ENCODE results near the gene CNN3.
A peak's percentile ranks its signal among the peaks of the same experiment; 100 is the strongest.
"Not testable (repeated sequence)": the region's sequence is repeated elsewhere in the genome, so short reads cannot be mapped to it uniquely, and the experiment has no call there.

CNN3 gene

DNA sequence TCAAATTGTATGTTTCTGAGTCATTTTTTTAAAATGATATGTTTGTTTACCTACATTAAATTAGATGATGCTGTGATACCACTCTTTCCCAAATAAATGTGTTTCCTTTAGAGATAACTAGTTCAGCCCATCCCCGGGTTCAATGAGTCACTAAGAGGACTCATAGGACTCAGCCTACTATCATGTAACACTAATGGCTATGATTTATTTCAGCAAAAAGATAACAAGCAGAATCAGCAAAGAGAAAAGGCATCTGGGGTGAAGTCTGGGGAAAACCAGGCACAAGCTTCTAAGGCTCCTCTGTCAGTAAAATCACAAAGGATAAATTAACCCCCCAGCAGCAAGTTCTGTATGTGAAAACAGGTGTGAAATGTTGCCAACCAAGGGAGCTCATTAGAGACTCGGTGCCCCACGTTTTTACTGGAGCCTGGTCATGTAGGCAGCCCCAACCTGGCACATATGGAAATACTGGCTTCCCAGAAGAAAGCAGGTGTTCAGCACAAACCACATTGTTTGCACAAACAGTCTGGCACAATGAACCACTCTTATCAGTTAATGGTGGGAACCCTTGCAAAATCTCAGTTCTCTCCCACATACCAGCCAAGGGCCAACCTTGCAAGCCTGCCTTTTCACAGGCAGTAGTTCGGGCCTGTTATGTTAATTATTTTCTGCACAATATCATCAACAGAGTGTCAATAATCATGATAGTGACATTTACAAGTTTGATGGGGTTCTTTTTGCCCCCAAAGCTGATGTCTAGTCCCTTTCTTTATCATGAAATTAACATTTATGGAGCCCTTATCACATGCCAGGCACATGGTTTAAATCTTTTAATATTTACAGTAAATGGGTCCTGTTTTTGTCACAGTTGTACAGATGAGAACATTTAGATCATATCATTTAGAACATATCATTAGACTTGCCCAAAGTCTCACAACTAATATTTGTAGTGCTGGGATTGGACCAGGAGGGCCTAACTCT lies 23.1 kb upstream of the CNN3 start:
- Histone ChIP-seq H3K27ac (ENCODE audit: low read length) (no peak overlapping the region), H3K36me3 (ENCODE audit: control insufficient read depth in 2 of 2, insufficient read depth in 2 of 2, low read length in 2 of 2) (no peaks in the 10 kb centered on the region), H3K9ac (ENCODE audit: low read length in 2 of 2) (no peak overlapping the region), H3K4me1 (ENCODE audit: control insufficient read depth, insufficient read depth, low read length) (peaks cover 10% of the 10 kb centered on the region), H3K27me3 (ENCODE audit: control insufficient read depth in 1 of 2, insufficient read depth in 2 of 2, low read length in 2 of 2) (no peaks in the 10 kb centered on the region), H3K9me3 (ENCODE audit: control insufficient read depth in 2 of 2, low read length in 2 of 2) (no peaks in the 10 kb centered on the region), H3K4me3 (ENCODE audit: low read length in 2 of 2) (no peak overlapping the region)

DNA sequence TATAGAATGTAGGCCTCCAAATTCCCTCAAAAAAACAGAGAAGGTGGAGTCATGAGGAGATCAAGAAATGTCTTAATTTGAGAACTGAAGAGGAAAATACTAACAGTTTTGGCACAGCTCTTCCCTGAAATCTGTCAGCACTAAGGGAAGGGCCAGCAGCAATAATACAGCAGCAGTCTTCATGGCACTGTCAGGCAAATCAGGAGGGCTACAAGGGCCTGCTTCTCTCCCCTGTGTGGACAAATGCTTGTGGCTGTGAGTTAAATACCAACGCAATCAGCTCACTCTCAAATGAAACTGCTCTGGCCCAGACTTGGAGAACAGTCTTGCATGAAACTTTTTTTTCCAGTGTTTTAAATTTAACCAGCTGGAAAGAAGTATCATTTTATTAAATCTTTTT lies 20.5 kb upstream of the CNN3 start:
- Histone ChIP-seq H3K4me1 (ENCODE audit: control insufficient read depth, insufficient read depth, low read length) (peaks cover 6% of the 10 kb centered on the region), H3K4me3 (ENCODE audit: low read length in 2 of 2) (no peak overlapping the region), H3K9me3 (ENCODE audit: control insufficient read depth in 2 of 2, low read length in 2 of 2) (no peaks in the 10 kb centered on the region), H3K27me3 (ENCODE audit: control insufficient read depth in 1 of 2, insufficient read depth in 2 of 2, low read length in 2 of 2) (no peaks in the 10 kb centered on the region), H3K9ac (ENCODE audit: low read length in 2 of 2) (no peak overlapping the region), H3K36me3 (ENCODE audit: control insufficient read depth in 2 of 2, insufficient read depth in 2 of 2, low read length in 2 of 2) (no peaks in the 10 kb centered on the region), H3K27ac (ENCODE audit: low read length) (no peak overlapping the region)

DNA sequence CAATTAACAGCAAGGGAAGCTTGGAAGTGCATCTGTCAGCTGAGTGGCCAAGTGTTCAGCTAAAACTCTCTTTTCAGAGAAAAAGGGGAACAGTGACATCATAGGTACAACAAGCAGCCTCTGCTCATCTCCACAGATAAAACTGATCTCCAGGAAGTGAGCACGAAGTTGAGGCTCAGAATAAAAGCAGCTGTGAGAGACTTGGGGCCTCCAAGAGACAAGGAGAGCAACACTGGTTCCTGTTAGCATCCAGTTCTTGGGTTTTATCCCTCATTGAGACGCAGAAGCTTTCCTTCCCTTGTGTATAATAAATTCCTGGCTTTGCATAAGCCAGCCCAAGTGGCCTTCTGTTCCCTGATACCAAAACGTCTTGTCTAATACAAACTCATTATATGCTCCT lies 20.0 kb upstream of the CNN3 start:
- Histone ChIP-seq H3K9me3 (ENCODE audit: control insufficient read depth in 2 of 2, low read length in 2 of 2) (no peaks in the 10 kb centered on the region), H3K27ac (ENCODE audit: low read length) (peak overlapping the region; percentile 18), H3K4me3 (ENCODE audit: low read length in 2 of 2) (no peak overlapping the region), H3K9ac (ENCODE audit: low read length in 2 of 2) (no peak overlapping the region), H3K27me3 (ENCODE audit: control insufficient read depth in 1 of 2, insufficient read depth in 2 of 2, low read length in 2 of 2) (no peaks in the 10 kb centered on the region), H3K4me1 (ENCODE audit: control insufficient read depth, insufficient read depth, low read length) (peaks cover 6% of the 10 kb centered on the region), H3K36me3 (ENCODE audit: control insufficient read depth in 2 of 2, insufficient read depth in 2 of 2, low read length in 2 of 2) (no peaks in the 10 kb centered on the region)

DNA sequence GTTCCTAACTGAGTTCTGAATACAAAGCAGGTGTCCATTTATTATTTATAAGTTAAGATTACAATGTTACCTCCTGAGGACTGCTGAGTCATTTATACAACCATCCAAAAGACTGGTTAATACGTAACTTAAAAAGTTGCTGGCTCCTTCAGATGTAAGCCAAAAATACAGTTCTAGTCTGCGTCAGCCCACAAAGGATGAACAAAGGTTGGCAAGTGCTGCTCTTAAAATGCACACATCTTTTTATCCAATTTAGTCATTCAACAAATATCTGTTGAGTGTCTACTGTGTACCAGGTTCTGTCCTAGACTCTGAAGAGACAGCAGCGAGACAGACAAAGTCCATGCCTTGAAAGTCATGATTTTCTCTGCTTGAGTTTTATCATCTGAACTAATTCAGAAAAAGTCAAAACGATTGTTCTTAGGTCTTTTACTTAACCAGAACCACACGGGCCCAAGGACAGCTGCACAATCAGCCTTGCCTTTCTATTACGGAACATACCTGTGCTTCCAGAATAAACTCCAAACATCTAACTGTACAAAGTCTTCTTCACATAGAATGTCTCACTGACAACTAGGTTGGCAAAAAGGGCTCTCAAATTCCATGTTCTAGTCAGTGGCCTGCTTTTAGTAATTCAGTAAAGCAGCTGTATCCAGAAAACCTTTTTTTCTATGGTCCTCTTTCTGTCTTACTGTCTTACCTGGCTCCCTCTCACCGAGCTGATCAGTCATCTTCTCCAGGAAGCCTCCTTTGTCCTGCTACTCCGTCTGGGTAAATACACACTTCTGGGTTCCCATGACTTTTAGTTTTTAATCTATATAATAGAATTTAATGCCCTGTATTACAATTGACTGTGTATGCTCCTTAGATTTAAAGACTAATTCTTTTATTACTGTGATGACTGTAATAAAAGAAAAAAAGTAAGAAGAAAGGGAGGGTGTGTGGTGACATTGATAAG lies 15.5 kb upstream of the CNN3 start:
- Histone ChIP-seq H3K27ac (ENCODE audit: low read length) (no peak overlapping the region), H3K9ac (ENCODE audit: low read length in 2 of 2) (no peak overlapping the region), H3K4me1 (ENCODE audit: control insufficient read depth, insufficient read depth, low read length) (peaks cover 6% of the 10 kb centered on the region), H3K36me3 (ENCODE audit: control insufficient read depth in 2 of 2, insufficient read depth in 2 of 2, low read length in 2 of 2) (no peaks in the 10 kb centered on the region), H3K4me3 (ENCODE audit: low read length in 2 of 2) (no peak overlapping the region), H3K9me3 (ENCODE audit: control insufficient read depth in 2 of 2, low read length in 2 of 2) (no peaks in the 10 kb centered on the region), H3K27me3 (ENCODE audit: control insufficient read depth in 1 of 2, insufficient read depth in 2 of 2, low read length in 2 of 2) (no peaks in the 10 kb centered on the region)

DNA sequence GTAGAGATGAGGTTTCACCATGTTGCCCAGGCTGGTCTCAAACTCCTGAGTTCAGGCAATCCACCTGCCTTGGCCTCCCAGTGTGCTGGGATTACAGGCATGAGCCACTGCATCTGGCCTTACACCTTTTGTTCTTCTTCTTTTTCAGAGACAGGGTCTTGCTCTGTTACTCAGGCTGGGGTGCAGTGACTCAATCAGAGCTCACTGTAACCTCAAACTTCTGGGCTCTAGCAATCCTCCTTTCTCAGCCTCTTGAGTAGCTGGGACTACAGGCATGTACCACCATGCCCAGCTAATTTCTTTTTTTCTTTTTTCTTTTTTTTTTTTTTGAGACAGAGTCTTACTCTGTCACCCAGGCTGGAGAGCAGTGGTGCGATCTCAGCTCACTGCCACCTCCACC lies 14.6 kb upstream of the CNN3 start:
- not testable (repeated sequence) for H3K4me1 ChIP-seq (ENCODE audit: control insufficient read depth, insufficient read depth, low read length); H3K9ac ChIP-seq (ENCODE audit: low read length in 2 of 2); H3K36me3 ChIP-seq (ENCODE audit: control insufficient read depth in 2 of 2, insufficient read depth in 2 of 2, low read length in 2 of 2); H3K27me3 ChIP-seq (ENCODE audit: control insufficient read depth in 1 of 2, insufficient read depth in 2 of 2, low read length in 2 of 2); H3K4me3 ChIP-seq (ENCODE audit: low read length in 2 of 2); H3K27ac ChIP-seq (ENCODE audit: low read length); H3K9me3 ChIP-seq (ENCODE audit: control insufficient read depth in 2 of 2, low read length in 2 of 2)

DNA sequence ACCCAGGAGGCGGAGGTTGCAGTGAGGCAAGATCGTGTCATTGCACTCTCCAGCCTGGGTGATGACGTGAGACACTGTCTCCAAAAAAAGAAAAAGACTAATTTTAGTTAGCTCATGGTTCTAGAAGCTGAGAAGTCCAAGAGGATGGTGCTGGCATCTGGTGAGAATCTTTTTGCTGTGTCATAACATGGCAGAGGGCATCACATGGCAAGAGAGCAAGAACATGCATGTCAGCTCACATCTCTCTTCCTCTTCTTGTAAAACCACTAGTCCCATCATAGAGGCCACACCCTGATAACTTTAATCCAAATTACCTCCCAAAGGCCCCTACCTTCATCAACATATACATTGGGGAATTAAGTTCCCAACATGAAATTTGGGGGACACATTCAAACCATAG lies 13.8 kb upstream of the CNN3 start:
- Histone ChIP-seq H3K36me3 (ENCODE audit: control insufficient read depth in 2 of 2, insufficient read depth in 2 of 2, low read length in 2 of 2) (no peaks in the 10 kb centered on the region), H3K27me3 (ENCODE audit: control insufficient read depth in 1 of 2, insufficient read depth in 2 of 2, low read length in 2 of 2) (no peaks in the 10 kb centered on the region), H3K9me3 (ENCODE audit: control insufficient read depth in 2 of 2, low read length in 2 of 2) (no peaks in the 10 kb centered on the region), H3K4me3 (ENCODE audit: low read length in 2 of 2) (no peak overlapping the region), H3K4me1 (ENCODE audit: control insufficient read depth, insufficient read depth, low read length) (no peaks in the 10 kb centered on the region), H3K27ac (ENCODE audit: low read length) (no peak overlapping the region), H3K9ac (ENCODE audit: low read length in 2 of 2) (no peak overlapping the region)

DNA sequence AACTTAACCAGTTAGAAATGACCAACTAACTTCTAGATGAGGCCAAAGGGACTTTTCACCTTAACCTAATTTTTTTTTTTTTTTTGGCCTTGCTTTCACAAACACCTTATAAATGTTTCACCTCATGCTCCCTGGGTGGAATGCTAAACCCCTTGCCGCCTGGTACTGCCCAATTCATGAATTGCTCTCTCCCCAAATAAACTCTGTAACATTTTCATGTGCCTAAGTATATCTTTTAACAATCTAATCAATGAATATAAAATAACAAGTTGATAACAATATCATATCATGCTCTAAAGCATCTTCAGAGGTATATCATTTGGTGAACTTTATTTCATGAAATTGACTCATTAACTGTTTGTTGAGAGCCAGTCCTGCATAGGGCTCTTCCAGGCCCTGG lies 10.9 kb upstream of the CNN3 start:
- H3K9ac ChIP-seq (ENCODE audit: low read length in 2 of 2), result no peak overlapping the region
- peaks cover 4 to 7% of the 10 kb centered on the region in 2 donors for H3K36me3 ChIP-seq (ENCODE audit: control insufficient read depth in 2 of 2, insufficient read depth in 2 of 2, low read length in 2 of 2)
- H3K9me3 ChIP-seq (ENCODE audit: control insufficient read depth in 2 of 2, low read length in 2 of 2), result no peaks in the 10 kb centered on the region
- H3K4me1 ChIP-seq (ENCODE audit: control insufficient read depth, insufficient read depth, low read length), result no peaks in the 10 kb centered on the region
- no peak overlapping the region for H3K27ac ChIP-seq (ENCODE audit: low read length)
- no peak overlapping the region for H3K4me3 ChIP-seq (ENCODE audit: low read length in 2 of 2)
- no peaks in the 10 kb centered on the region for H3K27me3 ChIP-seq (ENCODE audit: control insufficient read depth in 1 of 2, insufficient read depth in 2 of 2, low read length in 2 of 2)

DNA sequence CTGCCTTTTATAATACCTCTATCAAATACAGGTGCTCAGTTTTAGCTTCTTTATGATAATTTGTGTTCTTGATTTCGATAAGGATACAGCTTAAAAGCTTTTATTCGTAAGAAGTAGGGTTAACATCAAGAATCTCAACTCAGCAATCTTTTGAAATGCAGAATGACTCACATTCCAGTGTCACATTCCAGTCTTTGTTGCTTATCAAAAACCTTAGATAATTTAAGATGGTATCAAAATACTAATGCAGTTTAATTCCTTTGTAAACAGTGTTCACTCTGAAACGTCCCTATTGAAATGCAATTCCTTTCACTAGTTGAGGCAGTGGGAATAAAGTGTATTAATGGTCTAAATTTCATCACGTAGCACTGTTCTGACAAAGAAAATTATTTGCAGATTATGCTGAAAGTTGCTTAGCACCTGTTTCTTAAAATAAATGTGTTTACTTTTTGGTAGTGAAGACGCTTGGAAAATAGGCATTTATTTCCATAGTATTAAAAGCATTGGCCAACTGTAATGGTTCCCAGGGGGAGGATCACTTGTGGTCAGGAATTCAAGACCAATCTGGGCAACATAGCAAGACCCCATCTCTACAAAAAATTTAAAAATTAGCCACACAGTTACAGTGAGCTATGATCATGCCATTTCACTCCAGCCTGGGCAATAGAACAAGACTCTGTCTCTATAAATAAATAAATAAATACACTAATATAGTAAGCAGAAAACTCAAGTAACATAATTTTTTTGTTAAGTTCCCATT lies 10.1 kb upstream of the CNN3 start:
- no peak overlapping the region for H3K9ac ChIP-seq (ENCODE audit: low read length in 2 of 2)
- no peak overlapping the region for H3K27ac ChIP-seq (ENCODE audit: low read length)
- no peaks in the 10 kb centered on the region for H3K9me3 ChIP-seq (ENCODE audit: control insufficient read depth in 2 of 2, low read length in 2 of 2)
- H3K36me3 ChIP-seq (ENCODE audit: control insufficient read depth in 2 of 2, insufficient read depth in 2 of 2, low read length in 2 of 2), result peaks cover 4 to 8% of the 10 kb centered on the region in 2 donors
- no peak overlapping the region for H3K4me3 ChIP-seq (ENCODE audit: low read length in 2 of 2)
- no peaks in the 10 kb centered on the region for H3K4me1 ChIP-seq (ENCODE audit: control insufficient read depth, insufficient read depth, low read length)
- H3K27me3 ChIP-seq (ENCODE audit: control insufficient read depth in 1 of 2, insufficient read depth in 2 of 2, low read length in 2 of 2), result no peaks in the 10 kb centered on the region

DNA sequence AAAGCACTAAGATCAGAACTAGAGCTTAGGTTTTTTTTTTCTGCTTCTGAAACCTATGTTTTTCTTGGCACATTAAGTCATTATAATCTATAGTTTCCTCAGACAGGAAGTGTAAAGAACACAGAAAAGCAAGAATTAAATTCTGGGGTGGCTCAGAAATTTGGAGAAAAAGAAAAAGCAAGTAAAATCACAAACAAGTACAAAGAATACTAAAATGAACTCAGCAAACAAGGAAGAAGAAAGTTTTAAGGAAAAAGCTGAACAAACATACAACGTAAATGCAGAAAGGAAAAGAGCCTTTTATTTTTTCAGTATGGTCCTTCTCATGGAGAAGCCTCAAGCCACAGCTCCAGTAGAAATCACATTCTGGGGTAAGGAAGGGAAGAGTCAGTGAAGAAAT lies 8.6 kb upstream of the CNN3 start:
- Histone ChIP-seq H3K9me3 (ENCODE audit: control insufficient read depth in 2 of 2, low read length in 2 of 2) (no peaks in the 10 kb centered on the region), H3K4me3 (ENCODE audit: low read length in 2 of 2) (no peak overlapping the region), H3K36me3 (ENCODE audit: control insufficient read depth in 2 of 2, insufficient read depth in 2 of 2, low read length in 2 of 2) (peaks cover 4 to 8% of the 10 kb centered on the region in 2 donors), H3K27ac (ENCODE audit: low read length) (no peak overlapping the region), H3K4me1 (ENCODE audit: control insufficient read depth, insufficient read depth, low read length) (no peaks in the 10 kb centered on the region), H3K27me3 (ENCODE audit: control insufficient read depth in 1 of 2, insufficient read depth in 2 of 2, low read length in 2 of 2) (no peaks in the 10 kb centered on the region), H3K9ac (ENCODE audit: low read length in 2 of 2) (no peak overlapping the region)

DNA sequence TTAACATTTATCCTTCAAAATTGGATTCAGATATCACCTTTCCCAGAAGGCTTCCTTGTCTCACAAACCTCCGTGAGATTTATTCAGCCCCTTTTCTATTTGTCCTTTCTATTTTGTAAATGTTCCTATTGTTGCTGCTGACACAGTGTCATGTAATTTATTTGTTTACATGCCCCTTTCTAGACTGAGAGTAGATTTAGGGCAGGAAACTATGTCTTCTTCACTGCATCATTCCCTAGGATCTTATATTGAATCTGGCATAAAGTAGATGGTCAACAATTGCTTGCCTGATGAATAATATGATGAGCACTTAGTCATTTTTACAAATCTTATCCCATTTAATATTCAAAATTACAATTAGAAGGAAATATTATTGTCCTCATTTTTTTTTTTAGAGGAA lies 8.1 kb upstream of the CNN3 start:
- no peak overlapping the region for H3K9ac ChIP-seq (ENCODE audit: low read length in 2 of 2)

More for the DNA sequence above, 8.1 kb upstream of the CNN3 start:
- Histone ChIP-seq H3K9me3 (ENCODE audit: control insufficient read depth in 2 of 2, low read length in 2 of 2) (no peaks in the 10 kb centered on the region), H3K27me3 (ENCODE audit: control insufficient read depth in 1 of 2, insufficient read depth in 2 of 2, low read length in 2 of 2) (no peaks in the 10 kb centered on the region), H3K4me1 (ENCODE audit: control insufficient read depth, insufficient read depth, low read length) (peaks cover under 1% of the 10 kb centered on the region), H3K27ac (ENCODE audit: low read length) (no peak overlapping the region), H3K36me3 (ENCODE audit: control insufficient read depth in 2 of 2, insufficient read depth in 2 of 2, low read length in 2 of 2) (peaks cover 4 to 8% of the 10 kb centered on the region in 2 donors), H3K4me3 (ENCODE audit: low read length in 2 of 2) (no peak overlapping the region)
